GM12892 (cell line): ENCODE measurements around the gene GYG1.
"Not testable (repeated sequence)": the region's sequence is repeated elsewhere in the genome, so short reads cannot be mapped to it uniquely, and the experiment has no call there.

ENCODE experiments used
- DNase-seq: peaks from one replicate; pipeline ENCODE4 v3.0.0; 2011; ENCODE audit not compliant: insufficient read length
- FAIRE-seq: peaks from 2 replicates; lab custom pipeline; 2011; peaks lifted over from hg19 to GRCh38; lab: Jason Lieb, UNC
- POLR2A ChIP-seq: IDR thresholded peaks from 2 replicates; pipeline ENCODE4 v1.6.1; 2011; ENCODE audit warnings: low read depth, low read length, control low read depth
- POLR2AphosphoS5 ChIP-seq: IDR thresholded peaks from 2 replicates; pipeline ENCODE4 v1.6.1; 2011; ENCODE audit warnings: low read depth, low read length, control low read depth
- TAF1 ChIP-seq: IDR thresholded peaks from 2 replicates; pipeline ENCODE4 v1.6.1; 2011; ENCODE audit warnings: low read depth, mild to moderate bottlenecking, control low read depth, low read length, borderline replicate concordance

Gene GYG1

GRCh38 chr3:148958696-148959095 is 32.6 kb upstream of the GYG1 start:
- TF ChIP-seq TAF1 = no peak
- no peak for TF ChIP-seq POLR2AphosphoS5
- no peak for TF ChIP-seq POLR2A
- no peak for DNase-seq
- FAIRE-seq = no peak

- no peak for TF ChIP-seq TAF1
- no peak for TF ChIP-seq POLR2A
- no peak for TF ChIP-seq POLR2AphosphoS5
- DNase-seq = no peak
- FAIRE-seq = no peak
Observed at GRCh38 chr3:148962513-148962912, 28.8 kb upstream of the GYG1 start.

- DNase-seq = no peak
- FAIRE-seq = no peak
- TF ChIP-seq POLR2A = no peak
- TF ChIP-seq POLR2AphosphoS5 = no peak
- no peak for TF ChIP-seq TAF1
Observed at GRCh38 chr3:148964809-148965208, 26.5 kb upstream of the GYG1 start.

GRCh38 chr3:148968321-148968720 is 23.0 kb upstream of the GYG1 start:
- TF ChIP-seq TAF1 (no peak), POLR2AphosphoS5 (no peak), POLR2A (no peak)
- DNase-seq = no peak
- no peak for FAIRE-seq

GRCh38 chr3:148970271-148970670 is 21.1 kb upstream of the GYG1 start:
- no peak for FAIRE-seq
- no peak for DNase-seq
- no peak for TF ChIP-seq TAF1
- TF ChIP-seq POLR2AphosphoS5 = no peak
- no peak for TF ChIP-seq POLR2A

- TF ChIP-seq POLR2A = no peak
- no peak for TF ChIP-seq POLR2AphosphoS5
- no peak for TF ChIP-seq TAF1
- DNase-seq = no peak
- no peak for FAIRE-seq
Observed at GRCh38 chr3:148971401-148972163, 19.8 kb upstream of the GYG1 start.

- TF ChIP-seq POLR2A = no peak
- no peak for TF ChIP-seq TAF1
- TF ChIP-seq POLR2AphosphoS5 = no peak
- FAIRE-seq = no peak
Observed at GRCh38 chr3:148974726-148975125, 16.6 kb upstream of the GYG1 start.

GRCh38 chr3:148975248-148975647 is 16.1 kb upstream of the GYG1 start:
- TF ChIP-seq POLR2AphosphoS5 = no peak
- no peak for TF ChIP-seq TAF1
- no peak for TF ChIP-seq POLR2A
- no peak for FAIRE-seq

More at GRCh38 chr3:148974726-148975125, 16.6 kb upstream of the GYG1 start:
- DNase-seq = no peak

GRCh38 chr3:148975696-148976095 is 15.6 kb upstream of the GYG1 start:
- FAIRE-seq = peak; percentile 17
- TF ChIP-seq TAF1 (no peak), POLR2A (no peak), POLR2AphosphoS5 (no peak)
- no peak for DNase-seq

More at GRCh38 chr3:148975248-148975647, 16.1 kb upstream of the GYG1 start:
- DNase-seq = no peak

- no peak for FAIRE-seq
- TF ChIP-seq TAF1 = no peak
- TF ChIP-seq POLR2AphosphoS5 = no peak
- TF ChIP-seq POLR2A = no peak
- no peak for DNase-seq
Observed at GRCh38 chr3:148981273-148981672, 10.1 kb upstream of the GYG1 start.

GRCh38 chr3:148987551-148987950 is 3.8 kb upstream of the GYG1 start:
- not testable (repeated sequence) for FAIRE-seq, DNase-seq

- TF ChIP-seq POLR2AphosphoS5 = no peak
- TF ChIP-seq POLR2A = no peak
- no peak for TF ChIP-seq TAF1
- FAIRE-seq = no peak
- DNase-seq = no peak
Observed at GRCh38 chr3:148990236-148990635, 1.1 kb upstream of the GYG1 start.
